ENCODE data around the gene ADCY2. TPM values are rescaled to one million over a fixed set of nuclear protein-coding genes. Genes with fewer than 3 reads are reported as not detected.

ADCY2 gene
- total RNA-seq, 6 experiments from 2014 or later: 0.93 TPM; not detected in 5

DNA sequence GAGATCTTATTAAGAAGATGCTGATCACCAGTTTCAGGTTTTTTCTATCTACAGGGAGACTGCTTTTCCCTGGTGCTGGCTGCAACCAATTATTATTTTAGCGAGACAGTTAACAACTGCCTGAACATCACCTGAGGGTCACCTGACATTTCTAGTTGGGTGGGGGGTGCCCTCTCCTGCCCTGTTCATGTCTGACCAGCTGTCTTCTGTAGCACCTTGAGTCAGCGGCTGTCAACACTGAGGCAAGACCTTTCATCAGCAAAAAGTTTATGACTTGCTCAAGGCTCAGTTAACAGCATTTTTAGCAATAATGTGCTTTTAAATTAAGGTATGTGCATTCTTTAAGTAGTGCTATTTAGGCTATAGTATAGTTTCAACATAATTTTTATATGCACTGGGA lies 58.0 kb downstream of the ADCY2 start:
- WGBS (ENCODE audit: insufficient coverage, low coverage, low lambda C conversion rate, missing lambda C conversion rate): 78% methylated on average over 2 of the region's 2 CpGs
- DNase-seq (no peak), ATAC-seq (no peak)
- H3K36me3 ChIP-seq: no peaks in the 10 kb centered on the region
- intact Hi-C loops (cut with DNase I): no loop called here
- no peak for TF ChIP-seq POLR2A (IDR thresholded peaks at IDR 0.05)
- TF ChIP-seq, protein P1, sequence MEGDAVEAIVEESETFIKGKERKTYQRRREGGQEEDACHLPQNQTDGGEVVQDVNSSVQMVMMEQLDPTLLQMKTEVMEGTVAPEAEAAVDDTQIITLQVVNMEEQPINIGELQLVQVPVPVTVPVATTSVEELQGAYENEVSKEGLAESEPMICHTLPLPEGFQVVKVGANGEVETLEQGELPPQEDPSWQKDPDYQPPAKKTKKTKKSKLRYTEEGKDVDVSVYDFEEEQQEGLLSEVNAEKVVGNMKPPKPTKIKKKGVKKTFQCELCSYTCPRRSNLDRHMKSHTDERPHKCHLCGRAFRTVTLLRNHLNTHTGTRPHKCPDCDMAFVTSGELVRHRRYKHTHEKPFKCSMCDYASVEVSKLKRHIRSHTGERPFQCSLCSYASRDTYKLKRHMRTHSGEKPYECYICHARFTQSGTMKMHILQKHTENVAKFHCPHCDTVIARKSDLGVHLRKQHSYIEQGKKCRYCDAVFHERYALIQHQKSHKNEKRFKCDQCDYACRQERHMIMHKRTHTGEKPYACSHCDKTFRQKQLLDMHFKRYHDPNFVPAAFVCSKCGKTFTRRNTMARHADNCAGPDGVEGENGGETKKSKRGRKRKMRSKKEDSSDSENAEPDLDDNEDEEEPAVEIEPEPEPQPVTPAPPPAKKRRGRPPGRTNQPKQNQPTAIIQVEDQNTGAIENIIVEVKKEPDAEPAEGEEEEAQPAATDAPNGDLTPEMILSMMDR (IDR thresholded peaks at IDR 0.05): no peak
- H3K27me3 ChIP-seq: no peaks in the 10 kb centered on the region
- no peaks in the 10 kb centered on the region for H3K9me3 ChIP-seq
- no peak overlapping the region for H3K27ac ChIP-seq
- H3K4me1 ChIP-seq: no peaks in the 10 kb centered on the region
- H3K4me3 ChIP-seq: no peak overlapping the region

DNA sequence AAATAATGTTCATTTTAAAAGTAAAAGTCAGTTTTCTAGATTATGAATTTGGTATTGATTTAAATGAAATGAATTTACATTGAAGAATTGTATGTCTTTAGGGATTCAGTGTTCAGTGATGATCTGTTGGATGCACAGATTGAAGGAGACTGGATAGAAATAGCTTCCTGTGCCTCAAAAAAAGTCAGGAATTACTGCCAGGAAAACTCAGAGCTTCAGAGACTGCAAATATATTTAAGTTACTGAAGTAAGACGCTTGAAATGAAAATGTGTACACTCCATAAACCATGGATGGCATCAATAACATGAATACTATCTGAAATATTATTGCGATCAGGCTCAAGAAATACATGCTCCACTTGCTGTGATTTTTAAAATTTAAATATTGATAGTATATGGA lies 60.3 kb downstream of the ADCY2 start:
- Histone ChIP-seq H3K4me3 (no peak overlapping the region), H3K27ac (no peak overlapping the region), H3K4me1 (no peaks in the 10 kb centered on the region), H3K27me3 (no peaks in the 10 kb centered on the region), H3K9me3 (no peaks in the 10 kb centered on the region), H3K36me3 (no peaks in the 10 kb centered on the region)
- intact Hi-C loops (cut with DNase I): no loop called here
- TF ChIP-seq POLR2A (IDR thresholded peaks at IDR 0.05): no peak
- TF ChIP-seq, protein P1 (IDR thresholded peaks at IDR 0.05): no peak
- DNase-seq (no peak), ATAC-seq (no peak)
- WGBS (ENCODE audit: insufficient coverage, low coverage, low lambda C conversion rate, missing lambda C conversion rate): 73% methylated on average over 2 of the region's 2 CpGs

DNA sequence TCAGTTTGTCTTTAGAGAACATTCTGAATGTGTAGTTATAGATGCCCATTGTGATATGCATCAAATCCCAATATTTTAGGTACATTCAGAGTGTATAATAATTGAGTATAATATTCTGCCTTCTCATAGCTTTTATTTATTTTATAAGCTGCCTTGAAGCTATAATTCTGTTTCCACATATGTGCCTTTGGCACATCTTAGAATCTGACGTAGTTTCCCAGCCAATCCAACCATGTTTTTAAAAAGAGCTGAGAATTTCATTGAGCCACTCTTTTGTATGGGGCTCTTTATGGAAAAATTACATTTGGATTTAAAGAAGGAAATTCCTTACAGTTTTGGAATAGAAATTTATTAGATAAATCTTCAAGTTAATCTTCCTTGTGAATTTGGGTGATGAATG lies 65.4 kb downstream of the ADCY2 start:
- H3K4me1 ChIP-seq: no peaks in the 10 kb centered on the region
- H3K27me3 ChIP-seq: no peaks in the 10 kb centered on the region
- ATAC-seq (no peak), DNase-seq (no peak)
- H3K27ac ChIP-seq: no peak overlapping the region
- TF ChIP-seq POLR2A (IDR thresholded peaks at IDR 0.05): no peak
- TF ChIP-seq, protein P1 (IDR thresholded peaks at IDR 0.05): no peak
- no peaks in the 10 kb centered on the region for H3K9me3 ChIP-seq
- intact Hi-C loops (cut with DNase I): no loop called here
- H3K4me3 ChIP-seq: no peak overlapping the region
- H3K36me3 ChIP-seq: no peaks in the 10 kb centered on the region
- WGBS (ENCODE audit: insufficient coverage, low coverage, low lambda C conversion rate, missing lambda C conversion rate): 56% methylated on average over 1 of the region's 1 CpG

DNA sequence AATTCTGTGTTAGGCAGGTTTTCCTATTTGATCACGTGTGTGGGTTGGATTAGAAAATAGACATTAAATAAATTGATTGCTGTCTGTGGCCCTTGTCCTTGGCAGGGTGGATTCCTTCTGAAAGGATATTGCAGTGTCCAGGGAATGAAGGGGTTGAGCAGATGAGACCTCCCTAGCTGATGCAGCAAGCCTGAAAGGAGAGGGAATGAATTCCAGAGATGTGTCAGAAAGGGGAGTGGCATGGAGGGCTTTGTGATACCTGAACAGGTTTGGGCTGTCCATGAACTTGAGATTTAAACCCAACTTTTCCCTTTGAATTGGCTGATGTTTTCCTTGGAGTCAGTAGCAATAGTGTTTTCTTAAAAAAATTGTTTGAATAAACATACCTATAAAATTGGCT lies 66.8 kb downstream of the ADCY2 start:
- WGBS (ENCODE audit: insufficient coverage, low coverage, low lambda C conversion rate, missing lambda C conversion rate): 64% methylated on average over 1 of the region's 1 CpG
- H3K36me3 ChIP-seq: no peaks in the 10 kb centered on the region
- intact Hi-C loops (cut with DNase I): no loop called here
- no peak overlapping the region for H3K4me3 ChIP-seq
- TF ChIP-seq, protein P1 (IDR thresholded peaks at IDR 0.05): no peak
- no peak for TF ChIP-seq POLR2A (IDR thresholded peaks at IDR 0.05)
- H3K27me3 ChIP-seq: no peaks in the 10 kb centered on the region
- no peaks in the 10 kb centered on the region for H3K4me1 ChIP-seq
- H3K9me3 ChIP-seq: no peaks in the 10 kb centered on the region
- no peak for ATAC-seq
- H3K27ac ChIP-seq: no peak overlapping the region
- DNase-seq: no peak

DNA sequence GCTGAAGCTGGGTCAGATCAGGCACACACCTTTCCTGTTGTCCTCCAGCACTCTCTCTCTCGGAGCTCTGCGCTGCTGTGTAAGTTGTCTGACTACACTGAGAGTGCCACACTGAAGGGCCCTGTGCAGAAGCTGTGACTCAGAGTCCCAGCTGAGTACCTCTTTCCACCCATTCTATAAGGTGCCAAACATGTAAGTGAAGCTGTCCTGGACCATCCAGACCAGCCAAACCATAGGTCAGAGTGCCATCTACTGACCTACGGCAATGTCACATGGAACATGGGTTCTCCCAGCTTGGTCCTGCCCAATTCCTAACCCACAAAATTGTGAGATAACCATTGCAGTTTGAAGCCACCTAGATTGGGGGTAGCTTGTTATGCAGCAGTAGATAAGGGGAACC lies 68.2 kb downstream of the ADCY2 start:
- 67% methylated on average over 3 of the region's 3 CpGs for WGBS (ENCODE audit: insufficient coverage, low coverage, low lambda C conversion rate, missing lambda C conversion rate)
- ATAC-seq (no peak), DNase-seq (no peak)
- no peaks in the 10 kb centered on the region for H3K27me3 ChIP-seq
- no peaks in the 10 kb centered on the region for H3K9me3 ChIP-seq
- H3K4me1 ChIP-seq: no peaks in the 10 kb centered on the region
- no peaks in the 10 kb centered on the region for H3K36me3 ChIP-seq
- H3K4me3 ChIP-seq: no peak overlapping the region
- TF ChIP-seq POLR2A (IDR thresholded peaks at IDR 0.05): no peak
- TF ChIP-seq, protein P1 (IDR thresholded peaks at IDR 0.05): peak in 1 of 4 donors; percentile 8
- intact Hi-C loops (cut with DNase I): no loop called here
- H3K27ac ChIP-seq: no peak overlapping the region

All from right lobe of liver (tissue), 6 donors.